Epidermal melanocyte (primary cell): ENCODE measurements around the gene MED7.
"Not testable (repeated sequence)": the region's sequence is repeated elsewhere in the genome, so short reads cannot be mapped to it uniquely, and the experiment has no call there.

Experiments used
- DNase-seq: peaks from one replicate; pipeline ENCODE4 v3.0.0; 2011; ENCODE audit warnings: low spot score; ENCODE audit not compliant: insufficient read length

MED7 gene, protein sequence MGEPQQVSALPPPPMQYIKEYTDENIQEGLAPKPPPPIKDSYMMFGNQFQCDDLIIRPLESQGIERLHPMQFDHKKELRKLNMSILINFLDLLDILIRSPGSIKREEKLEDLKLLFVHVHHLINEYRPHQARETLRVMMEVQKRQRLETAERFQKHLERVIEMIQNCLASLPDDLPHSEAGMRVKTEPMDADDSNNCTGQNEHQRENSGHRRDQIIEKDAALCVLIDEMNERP

GRCh38 chr5:157142317-157143126, at the start of gene MED7:
Gene MED7, minus strand, starts transcription at chr5:157142865. Its CDS starts 3,434 bp downstream, at chr5:157139431.
- DNase-seq, result peak; percentile 99

DNA sequence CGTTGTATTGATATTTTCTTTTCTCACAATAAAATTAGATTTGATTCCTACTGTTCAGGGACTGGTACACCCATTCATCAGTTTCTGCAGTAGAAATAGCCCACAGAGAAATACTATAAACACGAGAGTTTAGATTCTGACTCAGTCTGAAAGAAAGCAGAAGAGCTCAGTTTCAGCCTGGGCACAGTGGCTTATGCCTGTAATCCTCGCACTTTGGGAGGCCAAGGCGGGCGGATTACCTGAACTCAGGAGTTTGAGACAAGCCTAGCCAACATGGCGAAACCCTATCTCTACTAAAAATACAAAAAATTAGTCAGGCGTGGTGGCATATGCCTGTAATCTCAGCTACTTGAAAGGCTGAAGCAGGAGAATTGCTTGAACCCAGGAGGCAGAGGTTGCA, 46.6 kb upstream of the MED7 start:
- DNase-seq, result no peak

- no peak for DNase-seq
Observed at GRCh38 chr5:157188270-157188669, 45.6 kb upstream of the MED7 start.

GRCh38 chr5:157187046-157187754, 44.5 kb upstream of the MED7 start:
- DNase-seq, result no peak

GRCh38 chr5:157186309-157187045, 43.8 kb upstream of the MED7 start:
- DNase-seq, result no peak

DNA sequence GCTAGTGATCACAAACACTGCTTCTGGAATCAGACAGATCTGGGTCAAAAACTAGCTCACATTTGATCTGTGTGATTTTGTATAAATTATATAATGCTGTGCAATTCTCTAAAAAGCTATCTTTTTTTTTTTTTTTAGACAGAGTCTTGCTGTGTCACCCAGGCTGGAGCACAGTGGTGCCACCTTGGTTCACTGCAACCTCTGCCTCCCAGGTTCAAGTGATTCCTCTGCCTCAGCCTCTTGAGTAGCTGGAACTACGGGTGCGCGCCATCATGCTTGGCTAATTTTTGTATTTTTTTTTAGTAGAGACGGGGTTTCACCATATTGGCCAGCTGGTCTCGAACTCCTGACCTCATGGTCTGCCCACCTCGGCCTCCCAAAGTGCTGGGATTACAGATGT, 42.5 kb upstream of the MED7 start:
- not testable (repeated sequence) for DNase-seq

DNA sequence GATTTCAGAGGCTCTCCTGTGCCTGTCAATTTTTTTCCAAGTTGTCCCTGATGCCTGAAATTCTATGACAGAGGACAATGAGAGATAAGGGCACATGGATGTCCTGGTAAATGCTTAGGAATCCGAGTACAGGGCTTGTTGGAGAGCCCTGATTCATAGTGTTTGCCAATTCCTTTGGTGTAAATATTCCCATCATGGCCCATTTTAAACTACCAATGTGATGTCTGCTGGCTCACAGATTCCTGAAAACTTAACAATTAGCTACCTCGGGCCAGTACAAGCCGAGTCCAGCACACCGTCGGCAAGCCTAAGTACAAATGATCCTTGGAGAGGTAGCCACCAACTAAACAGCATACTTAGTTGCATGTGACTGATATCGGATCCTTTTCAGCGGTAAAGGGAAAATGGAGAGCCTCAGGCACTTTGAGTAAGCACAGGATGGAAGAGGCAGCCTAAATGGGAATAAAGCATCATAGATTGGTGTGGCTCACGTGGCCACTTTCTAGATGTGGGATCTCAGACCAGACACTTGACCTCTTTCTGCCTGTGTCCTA, 41.5 kb upstream of the MED7 start:
- DNase-seq, result no peak

DNA sequence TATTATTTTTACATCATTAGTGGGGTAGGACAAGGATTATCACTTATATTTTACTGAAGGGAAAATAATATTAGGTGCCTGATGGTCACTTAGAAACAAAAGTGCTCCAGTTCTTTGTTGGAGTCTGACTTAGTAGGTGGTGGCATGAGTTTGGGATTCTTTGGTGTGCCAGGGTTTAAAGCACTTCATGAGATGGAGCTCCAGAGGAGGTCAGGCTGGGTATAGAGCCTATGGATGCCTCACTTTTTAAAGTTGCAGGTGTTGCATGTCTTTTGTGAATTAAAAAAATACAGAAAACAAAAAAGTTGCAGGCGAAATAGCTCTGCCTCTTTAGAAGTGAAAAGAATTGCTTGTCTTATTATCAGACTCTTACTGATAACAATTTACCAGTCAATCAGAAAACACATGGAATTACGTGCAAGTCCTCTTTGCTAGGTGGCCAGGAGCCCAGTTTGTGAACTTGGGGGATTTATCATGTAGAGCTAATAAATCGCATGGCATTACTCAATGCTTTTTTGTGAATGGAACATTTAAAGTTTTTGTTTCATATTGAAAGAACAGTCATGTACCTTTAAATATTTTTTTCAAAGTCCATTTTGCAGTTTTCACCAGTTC, 39.6 kb upstream of the MED7 start:
- no peak for DNase-seq

GRCh38 chr5:157180374-157181264, 38.0 kb upstream of the MED7 start, which contains the start of gene ITK:
Gene ITK, plus strand, starts transcription at chr5:157180840. Its CDS starts 138 bp downstream, at chr5:157180978.
- no peak for DNase-seq

DNA sequence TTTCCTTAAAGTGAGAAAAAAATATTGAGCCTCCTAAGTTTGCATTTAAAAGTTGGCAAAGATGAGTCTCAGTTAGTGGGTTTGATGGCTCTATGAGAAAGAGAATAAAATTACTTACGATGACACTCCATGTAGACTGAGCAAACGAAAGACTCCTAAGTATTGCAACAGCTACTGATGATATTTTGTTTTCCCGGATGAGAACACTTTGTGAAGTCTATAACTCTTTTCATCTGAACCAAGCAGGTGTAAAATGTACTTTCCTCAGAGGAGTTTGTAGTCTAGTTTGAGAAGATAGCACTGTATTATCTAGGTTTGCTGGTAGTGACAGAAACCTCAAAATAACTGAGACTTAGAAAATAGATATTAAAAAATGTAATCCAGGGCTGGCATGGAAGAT, 36.3 kb upstream of the MED7 start:
- no peak for DNase-seq

DNA sequence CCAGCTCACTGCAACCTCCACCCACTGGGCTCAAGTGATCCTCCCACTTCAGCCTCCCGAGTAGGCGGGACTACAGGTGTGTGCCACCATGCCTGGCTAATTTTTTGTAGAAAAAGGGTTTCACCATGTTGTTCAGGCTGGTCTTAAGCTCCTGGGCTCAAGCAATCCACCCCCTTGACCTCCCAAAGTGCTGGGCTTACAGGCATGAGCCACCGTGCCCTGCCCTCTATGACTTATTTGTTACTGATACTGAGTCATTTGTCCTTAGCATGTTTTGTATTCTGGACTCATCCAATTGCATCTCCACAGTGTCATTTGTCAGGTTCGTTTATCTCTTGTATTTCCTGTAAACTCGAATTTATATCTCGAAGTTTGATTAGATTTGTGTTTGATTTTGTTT, 35.3 kb upstream of the MED7 start:
- DNase-seq, result no peak

- no peak for DNase-seq
Observed at GRCh38 chr5:157175071-157175612, 32.5 kb upstream of the MED7 start.

DNA sequence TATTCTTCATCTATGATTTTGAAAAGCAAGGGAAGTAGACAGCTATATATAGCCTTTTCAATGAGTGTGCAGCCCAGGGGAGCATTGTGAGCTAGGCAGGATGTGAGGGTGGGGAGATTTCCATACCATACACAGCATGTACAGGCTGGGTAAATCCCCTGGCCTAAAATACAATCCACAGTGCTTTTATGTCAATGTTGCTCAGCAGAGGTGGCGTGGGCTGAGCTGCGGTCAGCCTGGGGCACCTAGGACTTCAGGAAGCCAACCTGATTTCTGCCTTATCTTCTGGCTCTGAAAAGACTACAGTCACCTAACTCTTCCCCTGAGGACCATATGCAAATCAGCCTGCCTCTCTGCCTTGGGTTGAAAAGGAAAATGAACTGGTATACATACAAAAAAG, 29.7 kb upstream of the MED7 start:
- DNase-seq, result no peak

GRCh38 chr5:157168286-157168685, 25.6 kb upstream of the MED7 start:
- no peak for DNase-seq

- no peak for DNase-seq
Observed at GRCh38 chr5:157167214-157167621, 24.6 kb upstream of the MED7 start.

GRCh38 chr5:157166214-157167213, 23.8 kb upstream of the MED7 start, which contains the start of gene GARIN3:
Gene GARIN3, minus strand, starts transcription at chr5:157166264. Its CDS starts 96 bp downstream, at chr5:157166168.
- no peak for DNase-seq

- no peak for DNase-seq
Observed at GRCh38 chr5:157165668-157166067, 23.0 kb upstream of the MED7 start.

- DNase-seq, result no peak
Observed at GRCh38 chr5:157165261-157165660, 22.6 kb upstream of the MED7 start.
